ENCODE data around the gene CDK5R1. TPM values are rescaled to one million over a fixed set of nuclear protein-coding genes. Genes with fewer than 3 reads are reported as not detected.
A peak's percentile ranks its signal among the peaks of the same experiment; 100 is the strongest.

The CDK5R1 gene
- total and polyA plus RNA-seq, 2 experiments from 2014 or later, result 0.63 to 1.2 TPM

GRCh38 chr17:32518646-32519227, 31.9 kb downstream of the CDK5R1 start:
- Histone ChIP-seq H3K9ac (peak overlapping the region; percentile 59), H3K4me2 (ENCODE audit: unreplicated experiment) (peak overlapping the region; percentile 95), H3K4me1 (ENCODE audit: insufficient read depth) (peaks cover 13% of the 10 kb centered on the region), H3K9me2 (ENCODE audit: insufficient read depth) (no peaks in the 10 kb centered on the region), H3K4me3 (peak overlapping the region; percentile 70), H3K9me3 (ENCODE audit: low read depth) (no peaks in the 10 kb centered on the region), H3K27me3 (replicated peaks; ENCODE audit: insufficient read depth) (no peaks in the 10 kb centered on the region), H3K27ac (no peak overlapping the region), H3F3A (ENCODE audit: insufficient read depth) (peaks cover 14% of the 10 kb centered on the region; the same call in 1 of the 2 replicates), H4K20me1 (ENCODE audit: insufficient read depth) (no peaks in the 10 kb centered on the region), H3K79me2 (ENCODE audit: insufficient read depth) (no peaks in the 10 kb centered on the region), H2AFZ (peak overlapping the region; percentile 90; the same call in 1 of the 2 replicates), H3K36me3 (ENCODE audit: low read depth) (no peaks in the 10 kb centered on the region)
- 74 to 77% methylated on average over 29 to 31 of the region's 31 CpGs for WGBS, 2 experiments (ENCODE audit: low coverage in 1 of 2, low lambda C conversion rate in 2 of 2, missing lambda C conversion rate in 2 of 2)
- in situ Hi-C loops (cut with MboI), result no loop called here
- DNase-seq, result no peak
- TF ChIP-seq EZH2 (IDR thresholded peaks at IDR 0.05; ENCODE audit: insufficient read depth, poor library complexity, severe bottlenecking) (no peak), EZH2phosphoT487 (IDR thresholded peaks at IDR 0.05; ENCODE audit: insufficient read depth, low read depth) (no peak)

- H4K20me1 ChIP-seq (ENCODE audit: insufficient read depth), result no peaks in the 10 kb centered on the region
- H3K27me3 ChIP-seq (replicated peaks; ENCODE audit: insufficient read depth), result no peaks in the 10 kb centered on the region
- no peaks in the 10 kb centered on the region for H3K9me3 ChIP-seq (ENCODE audit: low read depth)
- H3K79me2 ChIP-seq (ENCODE audit: insufficient read depth), result no peaks in the 10 kb centered on the region
- H3K4me2 ChIP-seq (ENCODE audit: unreplicated experiment), result peak overlapping the region; percentile 95
- 4 to 7% methylated on average over 11 to 61 of the region's 61 CpGs for WGBS, 2 experiments (ENCODE audit: low coverage in 1 of 2, low lambda C conversion rate in 2 of 2, missing lambda C conversion rate in 2 of 2)
- TF ChIP-seq EZH2phosphoT487 (IDR thresholded peaks at IDR 0.05; ENCODE audit: insufficient read depth, low read depth) (no peak), EZH2 (IDR thresholded peaks at IDR 0.05; ENCODE audit: insufficient read depth, poor library complexity, severe bottlenecking) (no peak)
- DNase-seq, result peak; percentile 57
- peaks cover 14% of the 10 kb centered on the region; the same call in 1 of the 2 replicates for H3F3A ChIP-seq (ENCODE audit: insufficient read depth)
- H3K4me1 ChIP-seq (ENCODE audit: insufficient read depth), result peaks cover 13% of the 10 kb centered on the region
- H3K36me3 ChIP-seq (ENCODE audit: low read depth), result no peaks in the 10 kb centered on the region
- peak overlapping the region; percentile 70 for H3K4me3 ChIP-seq
- peak overlapping the region; percentile 59 for H3K9ac ChIP-seq
- peak overlapping the region; percentile 90 for H2AFZ ChIP-seq
- in situ Hi-C loops (cut with MboI), result no loop called here
- H3K9me2 ChIP-seq (ENCODE audit: insufficient read depth), result no peaks in the 10 kb centered on the region
- H3K27ac ChIP-seq, result peak overlapping the region; percentile 41
Measured at GRCh38 chr17:32519228-32520103, 32.7 kb downstream of the CDK5R1 start.

- H3F3A ChIP-seq (ENCODE audit: insufficient read depth), result peaks cover 14% of the 10 kb centered on the region; the same call in 1 of the 2 replicates
- H4K20me1 ChIP-seq (ENCODE audit: insufficient read depth), result no peaks in the 10 kb centered on the region
- no peaks in the 10 kb centered on the region for H3K9me2 ChIP-seq (ENCODE audit: insufficient read depth)
- H3K9me3 ChIP-seq (ENCODE audit: low read depth), result no peaks in the 10 kb centered on the region
- peak overlapping the region; percentile 70 for H3K4me3 ChIP-seq
- H3K27me3 ChIP-seq (replicated peaks; ENCODE audit: insufficient read depth), result no peaks in the 10 kb centered on the region
- H3K9ac ChIP-seq, result peak overlapping the region; percentile 59
- 49 to 50% methylated on average over 17 of the region's 17 CpGs for WGBS, 2 experiments (ENCODE audit: low coverage in 1 of 2, low lambda C conversion rate in 2 of 2, missing lambda C conversion rate in 2 of 2)
- peak overlapping the region; percentile 90 for H2AFZ ChIP-seq
- H3K4me2 ChIP-seq (ENCODE audit: unreplicated experiment), result peak overlapping the region; percentile 95
- no peaks in the 10 kb centered on the region for H3K36me3 ChIP-seq (ENCODE audit: low read depth)
- H3K79me2 ChIP-seq (ENCODE audit: insufficient read depth), result no peaks in the 10 kb centered on the region
- H3K4me1 ChIP-seq (ENCODE audit: insufficient read depth), result peaks cover 13% of the 10 kb centered on the region
- in situ Hi-C loops (cut with MboI), result no loop called here
- H3K27ac ChIP-seq, result peak overlapping the region; percentile 41
- peak; percentile 58 for DNase-seq
- no peak for TF ChIP-seq EZH2phosphoT487 (IDR thresholded peaks at IDR 0.05; ENCODE audit: insufficient read depth, low read depth)
- no peak for TF ChIP-seq EZH2 (IDR thresholded peaks at IDR 0.05; ENCODE audit: insufficient read depth, poor library complexity, severe bottlenecking)
Measured at GRCh38 chr17:32520104-32520701, 33.4 kb downstream of the CDK5R1 start.

GRCh38 chr17:32520737-32521404, 34.1 kb downstream of the CDK5R1 start:
- H3K79me2 ChIP-seq (ENCODE audit: insufficient read depth), result no peaks in the 10 kb centered on the region
- TF ChIP-seq EZH2 (IDR thresholded peaks at IDR 0.05; ENCODE audit: insufficient read depth, poor library complexity, severe bottlenecking), result no peak
- no peak for TF ChIP-seq EZH2phosphoT487 (IDR thresholded peaks at IDR 0.05; ENCODE audit: insufficient read depth, low read depth)
- no peak overlapping the region for H3K27ac ChIP-seq
- no peak for DNase-seq
- H3F3A ChIP-seq (ENCODE audit: insufficient read depth), result peaks cover 14% of the 10 kb centered on the region; the same call in 1 of the 2 replicates
- H3K9ac ChIP-seq, result no peak overlapping the region
- no peaks in the 10 kb centered on the region for H3K9me2 ChIP-seq (ENCODE audit: insufficient read depth)
- no peak overlapping the region for H2AFZ ChIP-seq
- H3K9me3 ChIP-seq (ENCODE audit: low read depth), result no peaks in the 10 kb centered on the region
- H3K36me3 ChIP-seq (ENCODE audit: low read depth), result no peaks in the 10 kb centered on the region
- peak overlapping the region; percentile 95 for H3K4me2 ChIP-seq (ENCODE audit: unreplicated experiment)
- 97 to 98% methylated on average over 9 of the region's 9 CpGs for WGBS, 2 experiments (ENCODE audit: low coverage in 1 of 2, low lambda C conversion rate in 2 of 2, missing lambda C conversion rate in 2 of 2)
- in situ Hi-C loops (cut with MboI), result no loop called here
- H3K4me3 ChIP-seq, result no peak overlapping the region
- H4K20me1 ChIP-seq (ENCODE audit: insufficient read depth), result no peaks in the 10 kb centered on the region
- no peaks in the 10 kb centered on the region for H3K27me3 ChIP-seq (replicated peaks; ENCODE audit: insufficient read depth)
- H3K4me1 ChIP-seq (ENCODE audit: insufficient read depth), result peaks cover 13% of the 10 kb centered on the region
